Hepatocyte (in vitro differentiated cells): ENCODE results near the gene ITGB2. TPM values are rescaled to one million over a fixed set of nuclear protein-coding genes. Genes with fewer than 3 reads are reported as not detected.

Source experiments
- DNase-seq: peaks from one replicate; pipeline ENCODE4 v3.0.0-alpha.2; 2016; ENCODE audit warnings: low spot score
- H2AFZ ChIP-seq: fragments of 200-600 bp; sonication (generic); 2 replicates; pipeline ENCODE4 v1.6.0; 2016; ENCODE audit warnings: antibody characterized with exemption, mild to moderate bottlenecking
- H3K27ac ChIP-seq: fragments of 200-600 bp; sonication (generic); 2 replicates; pipeline ENCODE4 v1.5.1; 2016; ENCODE audit warnings: mild to moderate bottlenecking
- H3K27me3 ChIP-seq: fragments of 200-600 bp; sonication (generic); 2 replicates; pipeline ENCODE4 v1.6.1; 2016
- H3K36me3 ChIP-seq: fragments of 200-600 bp; sonication (generic); replicated peaks from 2 replicates; pipeline ENCODE4 v1.5.1; 2016; ENCODE audit warnings: low read depth; ENCODE audit not compliant: insufficient read depth
- H3K4me1 ChIP-seq: fragments of 200-600 bp; sonication (generic); 2 replicates; pipeline ENCODE4 v1.5.1; 2016; ENCODE audit warnings: mild to moderate bottlenecking, moderate library complexity; ENCODE audit not compliant: insufficient read depth
- H3K4me2 ChIP-seq: fragments of 200-600 bp; sonication (generic); 2 replicates; pipeline ENCODE4 v1.6.0; 2016
- H3K4me3 ChIP-seq: fragments of 200-600 bp; sonication (generic); 2 replicates; pipeline ENCODE4 v1.5.1; 2016; ENCODE audit warnings: mild to moderate bottlenecking
- H3K79me2 ChIP-seq: fragments of 200-600 bp; sonication (generic); 2 replicates; pipeline ENCODE4 v1.6.0; 2017; ENCODE audit warnings: mild to moderate bottlenecking
- H3K9me2 ChIP-seq: fragments of 200-600 bp; sonication (generic); replicated peaks from 2 replicates; pipeline ENCODE4 v1.6.0; 2017; ENCODE audit warnings: mild to moderate bottlenecking; ENCODE audit not compliant: insufficient read depth
- H3K9me3 ChIP-seq: fragments of 200-600 bp; sonication (generic); 2 replicates; pipeline ENCODE4 v1.5.1; 2016; ENCODE audit warnings: low read depth, mild to moderate bottlenecking
- H4K20me1 ChIP-seq: fragments of 200-600 bp; sonication (generic); 2 replicates; pipeline ENCODE4 v1.6.0; 2016; ENCODE audit warnings: mild to moderate bottlenecking; ENCODE audit not compliant: insufficient read depth, poor library complexity, severe bottlenecking
- EZH2 ChIP-seq: fragments of 200-600 bp; sonication (generic); IDR thresholded peaks from 2 replicates; pipeline ENCODE4 v1.6.1; 2016; ENCODE audit warnings: antibody characterized with exemption, mild to moderate bottlenecking, borderline replicate concordance
- EZH2phosphoT487 ChIP-seq: fragments of 200-600 bp; sonication (generic); IDR thresholded peaks from one replicate; pipeline ENCODE4 v1.6.1; 2018; ENCODE audit warnings: antibody characterized with exemption, mild to moderate bottlenecking, low read depth, moderate library complexity; ENCODE audit not compliant: unreplicated experiment, severe bottlenecking
- WGBS: methylation state at CpG from one replicate; pipeline ENCODE4 v1.1.6; 2016; ENCODE audit warnings: low lambda C conversion rate; ENCODE audit errors: missing lambda C conversion rate; 5-methylcytosine and 5-hydroxymethylcytosine counted together
- polyA plus RNA-seq: library from polyadenylated mRNA; unstranded; fragments of >200 nt; fragmentation: Nextera tagmentation; extraction: Ambion mirVana; gene quantifications from 2 replicates; pipeline ENCODE4 v1.2.1, GENCODE V29; 2016
- total RNA-seq: library from RNA; depleted of rRNA; stranded (reverse); fragments of >200 nt; gene quantifications from 2 replicates; pipeline ENCODE4 v1.2.3, GENCODE V29; 2014
- TF ChIP-seq, protein P1 (sequence below): fragments of 200-600 bp; sonication (generic); IDR thresholded peaks from 2 replicates; pipeline ENCODE4 v1.5.1; 2016; ENCODE audit warnings: antibody characterized with exemption, mild to moderate bottlenecking; ENCODE audit not compliant: poor library complexity

ITGB2 gene
- total and polyA plus RNA-seq, 2 experiments from 2014 or later, result 3.8 to 4.2 TPM

- TF ChIP-seq, protein P1, sequence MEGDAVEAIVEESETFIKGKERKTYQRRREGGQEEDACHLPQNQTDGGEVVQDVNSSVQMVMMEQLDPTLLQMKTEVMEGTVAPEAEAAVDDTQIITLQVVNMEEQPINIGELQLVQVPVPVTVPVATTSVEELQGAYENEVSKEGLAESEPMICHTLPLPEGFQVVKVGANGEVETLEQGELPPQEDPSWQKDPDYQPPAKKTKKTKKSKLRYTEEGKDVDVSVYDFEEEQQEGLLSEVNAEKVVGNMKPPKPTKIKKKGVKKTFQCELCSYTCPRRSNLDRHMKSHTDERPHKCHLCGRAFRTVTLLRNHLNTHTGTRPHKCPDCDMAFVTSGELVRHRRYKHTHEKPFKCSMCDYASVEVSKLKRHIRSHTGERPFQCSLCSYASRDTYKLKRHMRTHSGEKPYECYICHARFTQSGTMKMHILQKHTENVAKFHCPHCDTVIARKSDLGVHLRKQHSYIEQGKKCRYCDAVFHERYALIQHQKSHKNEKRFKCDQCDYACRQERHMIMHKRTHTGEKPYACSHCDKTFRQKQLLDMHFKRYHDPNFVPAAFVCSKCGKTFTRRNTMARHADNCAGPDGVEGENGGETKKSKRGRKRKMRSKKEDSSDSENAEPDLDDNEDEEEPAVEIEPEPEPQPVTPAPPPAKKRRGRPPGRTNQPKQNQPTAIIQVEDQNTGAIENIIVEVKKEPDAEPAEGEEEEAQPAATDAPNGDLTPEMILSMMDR, result no peak
- no peak for TF ChIP-seq EZH2phosphoT487
- TF ChIP-seq EZH2, result no peak
- Histone ChIP-seq H3K4me1 (no peaks in the 10 kb centered on the region), H3K36me3 (no peaks in the 10 kb centered on the region), H3K4me3 (no peak overlapping the region), H3K27ac (no peak overlapping the region), H3K79me2 (no peaks in the 10 kb centered on the region), H3K9me2 (no peaks in the 10 kb centered on the region), H2AFZ (no peak overlapping the region), H3K27me3 (peaks cover 17% of the 10 kb centered on the region), H4K20me1 (no peaks in the 10 kb centered on the region), H3K9me3 (no peaks in the 10 kb centered on the region), H3K4me2 (no peak overlapping the region)
- 87% methylated on average over 12 of the region's 12 CpGs for WGBS
- no peak for DNase-seq
These were observed 2.6 kb downstream of the ITGB2 start for GRCh38 chr21:44918107-44918470.

- TF ChIP-seq EZH2 (no peak), EZH2phosphoT487 (no peak)
- TF ChIP-seq, protein P1, result no peak
- Histone ChIP-seq H4K20me1 (no peaks in the 10 kb centered on the region), H3K4me2 (no peak overlapping the region), H3K27me3 (peaks cover 12% of the 10 kb centered on the region), H3K9me2 (no peaks in the 10 kb centered on the region), H3K79me2 (no peaks in the 10 kb centered on the region), H3K9me3 (no peaks in the 10 kb centered on the region), H3K27ac (no peak overlapping the region), H3K4me1 (no peaks in the 10 kb centered on the region), H2AFZ (no peak overlapping the region), H3K36me3 (no peaks in the 10 kb centered on the region), H3K4me3 (no peak overlapping the region)
- no peak for DNase-seq
- WGBS, result 86% methylated on average over 15 of the region's 15 CpGs
These were observed 3.1 kb downstream of the ITGB2 start for GRCh38 chr21:44917446-44918106.

- Histone ChIP-seq H3K4me1 (no peaks in the 10 kb centered on the region), H3K27ac (no peak overlapping the region), H3K9me3 (no peaks in the 10 kb centered on the region), H3K36me3 (no peaks in the 10 kb centered on the region), H3K79me2 (no peaks in the 10 kb centered on the region), H3K4me3 (no peak overlapping the region), H2AFZ (no peak overlapping the region), H4K20me1 (no peaks in the 10 kb centered on the region), H3K4me2 (no peak overlapping the region), H3K27me3 (peaks cover 7% of the 10 kb centered on the region), H3K9me2 (no peaks in the 10 kb centered on the region)
- 82% methylated on average over 7 of the region's 7 CpGs for WGBS
- TF ChIP-seq EZH2 (no peak), EZH2phosphoT487 (no peak)
- TF ChIP-seq, protein P1, result no peak
- no peak for DNase-seq
These were observed 3.7 kb downstream of the ITGB2 start for GRCh38 chr21:44916965-44917364.
